Skeletal muscle tissue (tissue), 5 donors: ENCODE data around the gene ZNF558. TPM values are rescaled to one million over a fixed set of nuclear protein-coding genes. Genes with fewer than 3 reads are reported as not detected.
"Not testable (repeated sequence)": the region's sequence is repeated elsewhere in the genome, so short reads cannot be mapped to it uniquely, and the experiment has no call there.

Source experiments
- H3K27ac ChIP-seq: one replicate; pipeline ENCODE4 v1.7.0; 2013; ENCODE audit warnings: mild to moderate bottlenecking, low read depth, low read length, inconsistent platforms
- H3K27me3 ChIP-seq, 3 donors: one replicate each; pipeline ENCODE4 v1.7.0; 2013; ENCODE audit warnings: low read length in 3 of 3; ENCODE audit not compliant: control insufficient read depth in 3 of 3, insufficient read depth in 3 of 3
- H3K36me3 ChIP-seq, 3 donors: one replicate each; pipeline ENCODE4 v1.7.0; 2013; ENCODE audit warnings: low read length in 3 of 3; ENCODE audit not compliant: control insufficient read depth in 3 of 3, insufficient read depth in 3 of 3
- H3K4me1 ChIP-seq, 3 donors: one replicate each; pipeline ENCODE4 v1.7.0; 2013; ENCODE audit warnings: low read length in 3 of 3, mild to moderate bottlenecking in 3 of 3; ENCODE audit not compliant: control insufficient read depth in 3 of 3, insufficient read depth in 3 of 3
- H3K4me3 ChIP-seq, 3 donors: one replicate each; pipeline ENCODE4 v1.7.0; 2013; ENCODE audit warnings: low read length in 3 of 3
- H3K9ac ChIP-seq, 3 donors: one replicate each; pipeline ENCODE4 v1.7.0; 2013; ENCODE audit warnings: low read length in 3 of 3, mild to moderate bottlenecking in 3 of 3, moderate library complexity in 2 of 3, low read depth in 1 of 3
- H3K9me3 ChIP-seq, 3 donors: one replicate each; pipeline ENCODE4 v1.7.0; 2013; ENCODE audit warnings: low read length in 3 of 3; ENCODE audit not compliant: control insufficient read depth in 3 of 3
- small RNA-seq: library from RNA; depleted of rRNA; stranded (forward); fragments of <200 nt; gene quantifications from one replicate; pipeline ENCODE3, GENCODE V24; 2014
- total RNA-seq: library from RNA; depleted of rRNA; stranded (reverse); fragments of >200 nt; gene quantifications from one replicate; pipeline ENCODE4 v1.2.3, GENCODE V29; 2014
- donor health status: Osteomylitis.

The ZNF558 gene
- total RNA-seq, 1 donor from 2014 or later: 20.4 TPM

DNA sequence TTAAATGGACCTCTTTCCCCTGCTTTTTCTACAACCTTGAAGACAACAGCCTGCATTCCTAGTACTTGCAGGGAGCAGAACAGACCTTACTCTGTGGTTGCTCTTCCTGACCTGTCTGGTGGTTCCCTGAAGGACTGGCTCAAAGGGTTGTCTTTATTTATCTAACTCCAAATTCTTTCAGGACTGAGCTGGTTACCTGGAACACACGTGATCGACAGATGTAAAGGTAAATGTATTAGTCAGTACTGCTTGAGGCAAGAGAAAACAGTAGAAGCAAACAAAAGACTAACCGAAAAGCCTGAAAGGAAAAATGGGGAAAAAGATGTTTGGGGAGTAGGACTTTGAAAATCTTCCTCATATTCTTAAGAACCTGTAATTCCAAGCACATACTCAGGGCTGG lies 17.9 kb downstream of the ZNF558 start:
- Histone ChIP-seq H3K27ac (no peak overlapping the region), H3K4me3 (peak overlapping the region in 2 of 3 donors; percentile 30 to 33), H3K27me3 (no peaks in the 10 kb centered on the region), H3K9me3 (peaks cover 38 to 78% (median 65%) of the 10 kb centered on the region in 3 donors), H3K4me1 (no peaks in the 10 kb centered on the region), H3K9ac (no peak overlapping the region), H3K36me3 (peaks cover 73 to 97% (median 79%) of the 10 kb centered on the region in 3 donors)

DNA sequence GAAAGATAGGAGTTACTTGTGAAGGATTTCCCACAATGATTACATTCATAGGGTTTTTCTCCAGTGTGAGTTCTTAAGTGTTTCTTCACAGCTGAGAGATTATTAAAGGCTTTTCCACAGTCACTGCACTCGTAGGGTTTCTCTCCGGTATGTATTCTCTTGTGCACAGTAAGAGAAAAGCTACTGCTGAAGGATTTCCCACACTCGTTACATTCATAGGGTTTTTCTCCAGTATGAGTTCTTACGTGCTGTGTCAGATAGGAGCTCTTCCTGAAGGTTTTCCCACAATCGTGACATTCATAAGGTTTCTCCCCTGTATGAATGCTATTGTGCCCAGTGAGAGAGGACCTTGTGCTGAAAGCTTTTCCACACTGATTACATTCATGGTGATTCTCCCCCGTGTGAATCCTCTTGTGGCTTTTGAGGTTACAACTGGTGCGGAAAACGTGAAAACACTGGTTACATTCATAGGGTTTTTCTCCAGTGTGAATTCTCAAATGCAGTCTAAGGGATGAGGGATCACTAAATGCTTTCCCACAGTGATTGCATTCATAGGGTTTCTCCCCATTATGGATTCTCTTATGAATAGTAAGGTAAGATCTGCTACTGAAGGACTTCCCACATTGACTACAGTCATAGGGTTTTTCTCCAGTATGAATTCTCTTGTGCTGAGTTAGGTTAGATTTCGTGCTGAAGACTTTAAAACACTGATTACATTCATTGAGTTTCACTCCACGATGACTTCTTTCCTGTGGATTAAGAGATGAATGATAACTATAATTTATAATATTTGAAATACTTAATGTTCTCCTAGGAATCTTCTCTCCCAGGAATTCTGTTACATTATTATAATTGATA lies 20.6 kb downstream of the ZNF558 start:
- Histone ChIP-seq H3K4me1 (no peaks in the 10 kb centered on the region), H3K9me3 (peaks cover 52 to 87% (median 71%) of the 10 kb centered on the region in 3 donors), H3K36me3 (peaks cover 78 to 96% (median 82%) of the 10 kb centered on the region in 3 donors), H3K4me3 (peak overlapping the region in 1 of 3 donors; percentile 27), H3K27me3 (no peaks in the 10 kb centered on the region), H3K27ac (no peak overlapping the region), H3K9ac (no peak overlapping the region)

DNA sequence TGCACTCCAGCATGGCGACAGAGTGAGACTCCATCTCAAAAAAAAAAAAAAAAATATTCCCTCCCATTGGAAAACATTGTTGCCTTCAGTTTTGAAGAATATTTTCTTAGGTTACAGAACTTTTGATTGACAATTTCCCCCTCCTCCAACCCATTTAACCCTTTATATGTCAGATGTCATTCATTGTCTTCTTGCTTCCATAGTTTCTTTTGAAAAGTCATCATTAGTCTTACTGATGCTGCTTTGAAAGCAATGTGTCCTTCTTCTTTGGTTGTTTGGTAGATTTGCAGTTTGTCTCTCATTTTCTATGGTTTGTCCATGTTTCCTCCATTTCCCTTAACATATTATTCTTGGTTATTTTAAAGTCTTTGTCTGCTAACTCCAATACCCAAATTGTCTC lies 25.4 kb downstream of the ZNF558 start:
- no peaks in the 10 kb centered on the region for H3K27me3 ChIP-seq
- H3K9ac ChIP-seq: no peak overlapping the region
- H3K27ac ChIP-seq: no peak overlapping the region
- H3K4me1 ChIP-seq: no peaks in the 10 kb centered on the region
- peaks cover 44 to 63% (median 45%) of the 10 kb centered on the region in 3 donors for H3K9me3 ChIP-seq
- H3K4me3 ChIP-seq: peak overlapping the region in 1 of 3 donors; percentile 55
- peaks cover 55 to 69% (median 65%) of the 10 kb centered on the region in 3 donors for H3K36me3 ChIP-seq

DNA sequence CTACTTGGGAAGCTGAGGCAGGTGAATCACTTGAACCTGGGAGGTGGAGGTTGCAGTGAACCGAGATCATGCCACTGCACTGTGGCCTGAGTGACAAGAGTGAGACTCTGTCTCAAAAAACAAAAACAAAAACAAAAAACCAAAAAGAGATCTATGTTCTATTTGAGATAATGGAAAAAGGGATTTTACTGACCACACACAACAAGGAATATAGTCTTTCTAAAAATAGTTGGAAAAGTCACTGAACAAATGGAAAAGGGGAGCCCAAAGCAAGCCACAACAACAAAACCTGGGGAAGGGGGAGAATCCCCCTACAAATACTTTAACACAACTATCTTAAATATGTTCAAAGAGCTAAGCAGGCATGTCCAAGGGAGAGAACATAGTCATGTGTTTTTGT lies 37.3 kb downstream of the ZNF558 start:
- Histone ChIP-seq H3K36me3 (no peaks in the 10 kb centered on the region), H3K9me3 (peaks cover 9 to 13% (median 9%) of the 10 kb centered on the region in 3 donors), H3K27me3 (no peaks in the 10 kb centered on the region), H3K4me3 (no peak overlapping the region), H3K4me1 (no peaks in the 10 kb centered on the region), H3K27ac (no peak overlapping the region), H3K9ac (no peak overlapping the region)

DNA sequence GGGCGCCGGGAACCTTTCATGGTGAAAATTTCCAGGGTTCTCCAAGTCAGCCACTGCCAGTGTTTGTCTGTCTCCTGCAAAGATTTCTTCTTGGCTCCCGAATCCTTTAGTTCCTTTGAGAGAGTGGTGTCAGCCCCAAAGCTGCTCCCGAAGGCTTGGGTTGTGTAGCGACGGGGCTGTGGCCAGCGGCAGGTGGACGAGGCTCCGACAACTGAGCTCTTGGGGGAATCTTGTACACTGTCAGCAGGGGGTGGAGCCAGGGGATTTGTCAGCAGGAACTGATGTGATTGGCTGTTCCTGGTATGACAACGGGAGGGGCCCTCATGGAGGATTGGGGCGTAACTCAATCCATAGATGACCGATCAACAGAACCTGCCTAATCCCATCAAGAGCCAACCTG lies 58.5 kb downstream of the ZNF558 start:
- H3K9me3 ChIP-seq, H3K27me3 ChIP-seq, H3K9ac ChIP-seq, H3K36me3 ChIP-seq, H3K4me3 ChIP-seq, H3K4me1 ChIP-seq, H3K27ac ChIP-seq: not testable (repeated sequence)

DNA sequence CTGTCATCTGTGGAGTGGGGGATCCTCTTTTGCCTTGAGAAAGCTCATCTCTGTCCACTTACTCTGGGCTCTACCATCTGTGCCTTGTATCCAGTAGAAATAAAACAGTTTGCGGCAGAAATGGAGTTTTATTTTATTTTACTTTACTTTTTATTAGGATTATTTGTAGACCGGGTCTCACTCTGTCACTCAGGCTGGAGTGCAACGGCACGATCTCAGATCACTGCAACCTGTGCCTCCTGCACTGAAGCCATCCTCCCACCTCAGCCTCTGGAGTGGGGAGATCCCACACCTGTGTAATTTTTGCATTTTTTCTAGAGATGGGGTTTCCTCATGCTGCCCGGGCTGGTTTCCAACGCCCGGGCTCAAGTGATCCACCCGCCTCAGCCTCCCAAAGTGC lies 62.8 kb downstream of the ZNF558 start:
- H3K4me3 ChIP-seq, H3K9me3 ChIP-seq, H3K4me1 ChIP-seq, H3K27ac ChIP-seq, H3K9ac ChIP-seq, H3K27me3 ChIP-seq, H3K36me3 ChIP-seq: not testable (repeated sequence)

DNA sequence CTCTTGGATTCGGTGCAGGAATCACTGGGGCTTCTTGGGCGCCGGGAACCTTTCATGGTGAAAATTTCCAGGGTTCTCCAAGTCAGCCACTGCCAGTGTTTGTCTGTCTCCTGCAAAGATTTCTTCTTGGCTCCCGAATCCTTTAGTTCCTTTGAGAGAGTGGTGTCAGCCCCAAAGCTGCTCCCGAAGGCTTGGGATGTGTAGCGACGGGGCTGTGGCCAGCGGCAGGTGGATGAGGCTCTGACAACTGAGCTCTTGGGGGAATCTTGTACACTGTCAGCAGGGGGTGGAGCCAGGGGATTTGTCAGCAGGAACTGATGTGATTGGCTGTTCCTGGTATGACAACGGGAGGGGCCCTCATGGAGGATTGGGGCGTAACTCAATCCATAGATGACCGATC lies 64.8 kb downstream of the ZNF558 start:
- H3K27ac ChIP-seq, H3K27me3 ChIP-seq, H3K9ac ChIP-seq, H3K9me3 ChIP-seq, H3K4me1 ChIP-seq, H3K4me3 ChIP-seq, H3K36me3 ChIP-seq: not testable (repeated sequence)

Small RNA genes lying within 50 kb of the gene (small RNA-seq; reads per million reads assigned to genes)
- gene AC012616.1: not detected

Other genes with a start within 250 kb of the ZNF558 start
- 18.8 TPM for gene ADAMTS10, start 221.6 kb downstream of the ZNF558 start, total RNA-seq
- gene NFILZ, start 201.7 kb downstream of the ZNF558 start, total RNA-seq: not detected
- gene ACTL9, start 133.5 kb downstream of the ZNF558 start, total RNA-seq: not detected
- not detected for gene OR2Z1, start 110.7 kb downstream of the ZNF558 start, total RNA-seq
- not detected for gene MBD3L1, start 73 bp upstream of the ZNF558 start, total RNA-seq
- gene MUC16, start 178.1 kb upstream of the ZNF558 start, total RNA-seq: not detected